HL-60 (cell line): ENCODE data around the gene C10orf105.

ENCODE experiments used
- CTCF ChIP-seq: IDR thresholded peaks from one replicate; pipeline ENCODE4 v1.5.1; 2011; ENCODE audit warnings: low read length, control low read depth, inconsistent platforms; ENCODE audit not compliant: insufficient read depth
- REST ChIP-seq: IDR thresholded peaks from 2 replicates; pipeline ENCODE4 v1.6.1; 2012; ENCODE audit warnings: low read depth; ENCODE audit not compliant: insufficient replicate concordance

DNA sequence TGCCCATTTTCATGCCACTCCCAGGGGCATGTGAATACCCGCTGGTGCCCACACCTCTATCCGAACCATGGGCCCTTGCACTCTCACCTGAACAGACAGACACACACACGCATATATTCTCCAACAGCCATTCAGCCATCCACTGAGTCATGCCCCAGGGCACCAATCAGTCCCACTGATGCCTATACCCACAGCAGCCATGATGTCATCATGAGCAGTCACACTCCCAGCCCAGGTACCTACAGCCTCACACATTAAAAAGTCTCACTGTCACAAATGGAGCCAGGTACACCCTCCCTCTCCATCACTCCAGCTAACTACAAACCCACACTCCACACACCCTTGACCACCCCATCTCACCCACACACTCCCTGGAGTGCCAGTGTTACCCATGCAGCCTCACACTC lies 41.5 kb upstream of the C10orf105 start:
- TF ChIP-seq CTCF: no peak
- no peak for TF ChIP-seq REST
